Measurements from ENCODE around the gene ZNF778.
"Not testable (repeated sequence)": the region's sequence is repeated elsewhere in the genome, so short reads cannot be mapped to it uniquely, and the experiment has no call there.

Gene ZNF778

GRCh38 chr16:89183463-89183862, 34.0 kb upstream of the ZNF778 start:
- no peak for DNase-seq

- DNase-seq: no peak
These were observed 33.4 kb upstream of the ZNF778 start for GRCh38 chr16:89183975-89184676.

GRCh38 chr16:89184677-89184932, 32.9 kb upstream of the ZNF778 start:
- DNase-seq: no peak

- DNase-seq: no peak
These were observed 32.3 kb upstream of the ZNF778 start for GRCh38 chr16:89184933-89185794.

GRCh38 chr16:89185887-89186592, 31.5 kb upstream of the ZNF778 start:
- DNase-seq: not testable (repeated sequence)

- DNase-seq: not testable (repeated sequence)
These were observed 30.9 kb upstream of the ZNF778 start for GRCh38 chr16:89186593-89187031.

GRCh38 chr16:89187032-89187769, 30.3 kb upstream of the ZNF778 start:
- peak; percentile 16 for DNase-seq

GRCh38 chr16:89187770-89188392, 29.6 kb upstream of the ZNF778 start:
- no peak for DNase-seq

- DNase-seq: not testable (repeated sequence)
These were observed 28.8 kb upstream of the ZNF778 start for GRCh38 chr16:89188471-89189357.

- DNase-seq: no peak
These were observed 28.0 kb upstream of the ZNF778 start for GRCh38 chr16:89189358-89190025.

GRCh38 chr16:89190150-89190958, 27.1 kb upstream of the ZNF778 start:
- DNase-seq: no peak

GRCh38 chr16:89191033-89191900, 26.2 kb upstream of the ZNF778 start:
- no peak for DNase-seq

GRCh38 chr16:89191901-89192185, 25.7 kb upstream of the ZNF778 start:
- DNase-seq: no peak

GRCh38 chr16:89192186-89192955, 25.1 kb upstream of the ZNF778 start:
- peak; percentile 89 for DNase-seq

- peak; percentile 74 for DNase-seq
These were observed 24.4 kb upstream of the ZNF778 start for GRCh38 chr16:89192956-89193575.

GRCh38 chr16:89193576-89194293, 23.8 kb upstream of the ZNF778 start:
- no peak for DNase-seq
